CD4-positive, alpha-beta T cell treated with Interleukin-17A for 1 hour (primary cell): ENCODE results near the gene RPL7A.
"Not testable (repeated sequence)": the region's sequence is repeated elsewhere in the genome, so short reads cannot be mapped to it uniquely, and the experiment has no call there.

Source experiments
- DNase-seq: peaks from one replicate; pipeline ENCODE4 v3.0.0-alpha.2; 2020

The RPL7A gene

DNA sequence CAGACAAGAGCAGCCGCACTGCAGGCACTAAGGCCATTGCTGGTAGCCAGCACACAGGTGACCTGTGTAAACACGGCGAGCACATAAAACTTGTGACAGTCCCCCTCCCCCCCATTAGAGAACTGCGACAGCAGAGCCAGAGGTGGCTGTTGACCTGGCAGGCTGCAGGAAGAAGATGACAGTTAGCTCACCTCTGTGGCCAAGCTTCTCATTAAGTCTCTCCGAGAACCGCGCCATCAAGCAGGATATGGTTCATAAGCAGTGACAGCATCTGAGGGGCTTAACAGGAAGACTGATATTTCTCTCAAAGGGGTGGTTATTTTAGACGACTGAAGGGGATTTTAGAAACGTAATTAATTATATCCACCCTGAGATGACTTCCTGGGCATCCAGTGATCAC is 22.7 kb downstream of the RPL7A start:
- DNase-seq: peak; percentile 76

DNA sequence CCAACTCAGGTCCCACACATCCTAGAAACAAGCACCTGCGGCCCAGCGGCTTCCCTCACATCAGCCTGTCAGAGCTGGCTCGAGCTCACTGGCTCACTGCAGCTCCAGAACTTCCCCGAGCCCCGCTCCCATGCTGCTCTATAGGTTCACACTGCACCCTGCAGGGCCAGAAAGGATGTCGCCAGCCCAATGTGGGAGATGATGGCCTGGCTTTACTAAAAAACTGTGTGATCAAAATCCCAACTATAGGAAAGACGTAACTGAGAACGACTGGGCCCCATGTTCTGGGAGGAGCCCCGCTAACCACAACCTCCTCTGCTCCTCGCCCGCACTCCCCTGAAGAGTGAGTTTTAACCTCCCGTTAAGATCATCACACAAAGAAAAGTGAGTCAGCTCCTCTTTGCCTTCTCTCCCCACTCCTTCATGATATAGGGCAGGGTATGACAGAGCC is 23.3 kb downstream of the RPL7A start:
- DNase-seq: peak; percentile 79

DNA sequence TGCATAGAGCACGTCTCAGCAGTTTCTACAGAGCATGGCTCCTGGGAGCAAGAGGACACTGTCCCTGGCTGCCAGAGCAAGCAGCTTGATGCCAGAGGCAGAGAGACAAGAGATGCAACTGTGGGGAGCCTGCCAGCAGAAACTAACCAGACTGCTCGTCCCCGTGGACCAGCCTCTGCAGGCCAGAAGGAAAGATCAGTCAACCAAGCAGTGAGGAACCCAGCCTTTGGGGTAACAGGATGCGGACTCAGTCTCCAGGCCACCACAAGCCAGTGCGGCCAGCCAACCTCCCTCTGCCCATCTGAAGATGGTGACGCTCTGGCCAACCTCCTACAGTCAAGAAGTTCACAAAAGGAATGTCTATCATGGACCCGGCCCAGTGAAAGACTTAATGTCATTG is 24.1 kb downstream of the RPL7A start:
- no peak for DNase-seq

DNA sequence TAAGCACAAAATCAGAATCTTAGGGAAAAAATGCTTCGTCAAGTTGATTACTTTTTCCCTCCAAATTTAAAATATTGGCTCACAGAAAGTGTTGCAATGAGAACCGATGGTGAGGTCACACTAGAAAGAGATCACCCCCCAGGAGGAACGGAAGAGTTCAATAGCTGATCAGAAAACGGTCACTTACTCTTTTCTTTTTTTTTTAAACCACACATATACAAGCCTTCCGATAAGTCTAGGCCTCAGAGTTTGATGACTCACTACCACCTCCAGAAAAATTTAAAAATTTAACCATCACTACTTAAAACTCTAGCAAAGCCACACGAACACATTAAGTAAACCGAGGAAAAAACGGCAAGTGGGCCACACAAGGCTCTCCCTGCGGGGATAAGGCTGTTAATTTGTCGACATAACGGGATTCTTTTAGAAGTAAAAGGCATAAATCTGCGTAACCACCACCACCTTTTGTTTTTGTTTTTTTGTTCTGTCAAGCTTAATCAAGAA is 26.6 kb downstream of the RPL7A start:
- DNase-seq: peak; percentile 62

DNA sequence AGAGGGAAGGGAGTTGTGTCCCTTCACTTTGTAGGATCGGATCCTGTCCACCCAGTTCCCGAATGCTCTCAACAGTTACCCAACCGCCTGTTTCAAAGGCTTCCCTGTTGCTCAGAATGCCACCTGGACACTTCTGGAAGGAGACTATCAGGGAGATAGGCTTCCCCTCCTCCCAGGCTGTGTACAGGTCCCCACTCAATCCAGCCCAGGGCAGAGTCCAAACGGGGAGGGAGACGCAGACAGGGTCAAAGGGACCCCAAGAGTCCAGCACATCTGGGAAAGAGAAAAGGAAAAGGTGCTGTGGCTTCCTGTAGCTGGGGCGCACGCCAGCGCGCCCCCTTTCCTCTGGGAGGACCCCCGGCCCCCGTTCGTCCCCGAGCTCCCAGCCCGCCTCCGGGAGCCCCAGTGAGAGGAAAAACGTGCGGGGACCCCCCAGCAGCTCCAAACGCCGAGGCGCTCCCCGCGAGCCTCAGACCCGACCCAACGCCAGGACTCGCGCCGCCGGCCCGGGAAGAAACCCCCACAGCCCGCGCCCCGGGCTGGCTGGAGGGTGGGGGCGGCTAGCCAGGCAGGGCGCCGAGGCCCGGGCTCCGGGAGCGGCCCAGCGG is 27.2 kb downstream of the RPL7A start:
- DNase-seq: no peak

DNA sequence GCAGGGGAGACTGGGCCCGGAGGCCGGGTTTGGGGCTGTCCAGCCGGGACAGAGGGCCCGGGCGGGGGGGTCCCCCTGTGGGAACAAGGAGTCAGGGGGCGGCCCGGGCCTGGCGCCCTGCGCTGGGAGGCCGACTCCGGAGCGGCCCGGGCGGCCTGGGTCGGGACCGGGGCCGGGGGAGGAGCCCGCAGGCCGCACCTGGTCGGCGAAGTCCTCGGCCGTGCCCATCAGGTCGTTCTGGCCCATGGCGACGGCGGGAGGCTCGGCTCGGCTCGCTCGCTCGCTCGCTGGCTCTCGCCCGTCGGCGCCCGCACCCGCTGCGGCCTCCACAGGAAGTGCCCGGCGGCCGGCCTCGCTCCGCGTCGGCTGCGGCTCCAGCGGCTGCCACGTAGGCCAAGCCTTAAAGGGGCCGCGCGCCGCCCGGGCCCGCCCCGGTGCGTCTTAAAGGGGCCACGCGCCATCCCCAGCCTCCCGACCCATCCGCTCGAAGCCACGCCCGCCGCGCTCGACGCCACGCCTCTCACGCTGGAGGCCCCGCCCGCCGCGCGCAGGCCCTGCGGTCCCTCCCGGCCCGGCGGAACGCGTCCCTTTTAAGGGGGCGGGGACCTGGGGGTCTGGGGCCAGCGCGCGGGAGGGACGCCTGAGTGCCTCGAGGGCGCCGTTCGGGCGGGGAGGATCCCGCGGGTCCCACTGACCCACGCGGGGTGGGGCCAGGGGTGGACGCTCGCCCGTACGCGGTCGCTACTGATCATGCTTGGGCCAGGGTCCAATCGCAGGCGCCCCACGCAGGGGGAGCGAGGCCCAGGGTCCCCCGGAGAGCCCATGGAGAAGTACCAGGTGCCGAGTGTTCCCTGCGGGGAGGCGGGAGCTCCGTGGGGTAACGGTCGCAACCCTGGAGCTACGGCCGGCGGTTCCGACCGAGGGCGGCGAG is 28.0 kb downstream of the RPL7A start, which contains the start of the genes STKLD1 and SURF4:
Gene STKLD1, plus strand, starts transcription at position 643 of the 931 bp plus-strand sequence. Its CDS starts 108 bp downstream, at position 751.
Gene SURF4, minus strand, starts transcription at position 337 of the 931 bp plus-strand sequence. Its CDS starts 91 bp downstream, at position 246.
- peak; percentile 95 for DNase-seq

DNA sequence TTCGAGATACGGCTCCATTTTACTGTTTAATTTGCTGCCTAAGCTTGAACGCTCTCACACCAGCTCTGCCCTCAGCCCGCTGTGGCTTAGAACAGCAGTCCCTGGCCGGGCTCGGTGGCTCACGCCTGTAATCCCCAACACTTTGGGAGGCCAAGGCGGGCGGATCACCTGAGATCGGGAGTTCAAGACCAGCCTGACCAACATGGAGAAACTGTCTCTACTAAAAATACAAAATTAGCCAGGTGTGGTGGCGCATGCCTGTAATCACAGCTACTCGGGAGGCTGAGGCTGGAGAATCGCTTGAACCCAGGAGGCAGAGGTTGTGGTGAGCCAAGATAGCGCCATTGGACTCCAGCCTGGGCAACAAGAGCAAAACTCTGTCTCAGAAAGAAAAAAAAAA is 29.3 kb downstream of the RPL7A start:
- DNase-seq: not testable (repeated sequence)

DNA sequence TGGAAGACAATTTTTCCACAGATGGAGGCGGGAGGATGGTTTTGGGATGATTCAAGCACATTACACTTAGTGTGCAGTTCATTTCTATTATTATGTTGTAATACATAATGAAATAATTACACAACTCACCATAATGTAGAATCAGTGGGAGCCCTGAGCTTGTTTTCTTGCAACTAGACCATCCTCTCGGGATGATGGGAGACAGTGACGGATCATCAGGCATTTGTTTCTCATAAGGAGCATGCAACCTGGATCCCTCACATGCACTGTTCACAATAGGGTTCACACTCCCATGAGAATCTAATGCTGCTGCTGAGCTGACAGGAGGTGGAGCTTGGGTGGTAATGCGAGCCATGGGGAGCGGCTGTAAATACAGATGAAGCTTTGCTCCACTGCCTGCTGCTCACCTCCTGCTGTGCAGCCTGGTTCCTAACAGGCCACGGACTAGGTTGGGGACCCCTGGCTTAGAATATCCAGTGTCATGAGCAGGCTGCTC is 29.8 kb downstream of the RPL7A start:
- DNase-seq: no peak

DNA sequence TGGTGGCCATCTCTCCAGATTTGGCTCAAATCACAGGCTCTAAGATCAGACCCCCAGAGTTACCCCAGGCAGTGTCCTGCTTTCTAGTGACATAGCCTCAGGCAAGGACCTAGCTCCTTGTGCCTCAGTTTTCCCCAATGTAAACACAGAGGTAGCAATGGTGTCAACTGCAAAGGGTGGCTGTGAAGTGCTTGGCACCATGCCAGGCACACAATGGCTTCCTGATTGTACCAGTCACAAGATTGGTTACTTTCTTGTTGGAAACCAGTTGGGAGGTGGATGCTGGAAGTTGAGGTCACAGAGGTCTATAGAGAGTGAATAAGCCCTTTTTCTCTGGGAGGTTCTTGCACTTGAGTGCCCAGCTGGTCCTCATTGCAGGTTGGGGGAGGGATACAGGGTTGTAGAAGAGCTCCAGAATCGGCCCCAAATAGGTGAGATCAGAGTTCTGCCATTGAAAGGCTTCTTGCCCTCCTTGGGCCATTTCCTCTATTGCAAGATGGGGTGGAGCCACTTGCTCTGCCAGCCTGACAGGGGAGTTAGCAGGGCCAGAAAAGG is 30.5 kb downstream of the RPL7A start:
- DNase-seq: no peak

DNA sequence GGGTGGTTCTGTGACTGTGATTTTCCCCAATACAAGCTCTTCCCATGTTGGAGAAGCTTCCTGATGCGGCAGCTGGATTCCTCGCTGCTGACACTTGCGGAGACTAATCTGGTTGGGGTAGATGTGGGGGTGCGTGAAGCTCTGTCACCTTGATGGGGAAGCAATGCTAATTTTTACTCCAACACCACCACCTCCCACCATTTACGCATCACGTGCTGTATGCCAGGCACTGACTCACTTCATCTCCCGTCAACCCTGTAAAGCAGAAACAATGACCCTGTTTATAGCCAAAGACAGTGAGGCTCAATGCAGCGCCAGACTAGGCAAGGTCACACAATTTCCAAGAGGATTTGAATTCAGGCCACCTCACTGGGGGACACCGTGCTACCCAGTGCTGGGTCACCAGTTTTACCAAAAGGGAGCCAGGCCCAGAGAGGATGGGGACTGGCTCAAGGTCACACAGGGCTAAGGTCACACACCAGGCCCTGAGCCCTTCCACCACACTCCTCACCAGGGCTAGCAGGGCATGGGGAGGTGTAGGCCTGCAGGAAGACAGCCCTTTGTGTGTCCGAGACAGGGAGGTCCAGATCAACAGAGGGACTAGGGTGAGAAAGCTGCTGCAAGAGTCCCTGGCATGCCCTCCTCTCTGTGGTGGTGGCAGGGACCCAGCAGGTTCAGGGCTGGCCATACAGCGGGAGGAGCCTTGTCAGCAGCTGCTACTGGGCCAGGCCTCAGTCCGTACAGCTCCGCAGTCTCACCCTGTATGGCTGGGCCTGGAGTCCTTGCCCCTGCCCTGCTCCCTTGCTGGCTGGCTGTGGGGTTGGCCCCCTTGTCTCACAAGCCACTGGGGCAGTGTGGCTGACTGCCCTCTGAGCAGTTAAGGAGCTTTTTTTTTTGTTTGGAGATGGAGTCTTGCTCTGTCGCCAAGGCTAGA is 31.4 kb downstream of the RPL7A start:
- no peak for DNase-seq

DNA sequence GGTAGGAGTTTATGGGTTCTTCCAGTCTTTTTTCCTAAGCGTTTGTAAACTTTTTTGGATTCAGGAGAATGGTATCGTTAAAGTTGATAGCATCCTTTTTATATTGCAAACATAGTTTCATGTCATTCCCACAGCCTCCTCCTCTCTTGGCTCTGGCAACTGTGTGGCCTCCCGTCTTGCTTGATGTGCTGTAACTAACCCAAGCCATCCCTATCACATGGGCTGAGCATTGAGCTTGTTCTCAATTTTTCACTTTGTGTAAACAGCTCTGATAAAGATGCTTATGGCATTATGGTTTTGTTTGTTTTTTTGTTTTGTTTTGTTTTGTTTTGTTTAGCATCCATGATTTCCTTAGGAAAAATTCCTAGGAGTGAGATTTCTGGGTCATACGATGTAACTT is 32.7 kb downstream of the RPL7A start:
- DNase-seq: no peak

DNA sequence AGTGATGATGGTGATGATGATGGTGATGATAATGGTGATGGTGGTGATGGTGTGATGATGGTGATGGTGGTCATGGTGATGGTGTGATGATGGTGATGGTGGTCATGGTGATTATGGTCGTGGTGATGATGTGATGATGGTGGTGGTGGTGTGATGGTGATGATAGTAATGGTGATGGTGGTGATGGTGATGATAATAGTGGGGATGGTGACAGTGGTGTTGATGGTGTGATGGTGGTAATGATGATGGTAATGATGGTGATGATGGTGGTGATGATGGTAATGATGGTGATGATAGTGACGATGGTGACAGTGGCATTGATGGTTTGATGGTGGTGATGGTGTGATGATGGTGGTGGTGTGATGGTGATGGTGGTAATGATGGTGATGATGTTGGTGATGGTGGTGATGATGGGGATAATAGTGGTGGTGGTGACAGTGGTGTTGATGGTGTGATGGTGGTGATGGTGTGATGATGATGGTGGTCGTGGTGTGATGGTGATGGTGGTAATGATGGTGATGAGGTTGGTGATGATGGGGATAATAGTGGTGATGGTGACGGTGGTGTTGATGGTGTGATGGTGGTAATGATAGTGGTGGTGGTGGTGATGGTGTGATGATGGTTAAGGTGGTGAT is 34.6 kb downstream of the RPL7A start:
- no peak for DNase-seq

DNA sequence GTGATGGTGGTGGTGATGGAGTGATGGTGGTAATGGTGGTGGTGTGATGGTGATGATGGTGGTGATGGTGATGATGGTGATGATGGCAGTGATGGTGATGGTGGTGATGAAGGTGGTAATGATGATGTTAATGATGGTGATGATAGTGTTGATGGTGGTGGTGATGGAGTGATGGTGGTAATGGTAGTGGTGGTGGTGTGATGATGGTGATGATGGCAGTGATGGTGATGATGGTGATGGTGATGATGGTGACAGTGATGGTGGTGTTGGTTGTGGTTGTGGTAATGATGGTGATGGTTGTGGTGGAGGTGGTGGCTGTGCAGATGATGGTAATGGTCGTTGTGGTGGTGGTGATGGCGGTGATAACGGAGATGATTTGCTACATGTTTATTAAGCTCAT is 35.4 kb downstream of the RPL7A start:
- DNase-seq: no peak

DNA sequence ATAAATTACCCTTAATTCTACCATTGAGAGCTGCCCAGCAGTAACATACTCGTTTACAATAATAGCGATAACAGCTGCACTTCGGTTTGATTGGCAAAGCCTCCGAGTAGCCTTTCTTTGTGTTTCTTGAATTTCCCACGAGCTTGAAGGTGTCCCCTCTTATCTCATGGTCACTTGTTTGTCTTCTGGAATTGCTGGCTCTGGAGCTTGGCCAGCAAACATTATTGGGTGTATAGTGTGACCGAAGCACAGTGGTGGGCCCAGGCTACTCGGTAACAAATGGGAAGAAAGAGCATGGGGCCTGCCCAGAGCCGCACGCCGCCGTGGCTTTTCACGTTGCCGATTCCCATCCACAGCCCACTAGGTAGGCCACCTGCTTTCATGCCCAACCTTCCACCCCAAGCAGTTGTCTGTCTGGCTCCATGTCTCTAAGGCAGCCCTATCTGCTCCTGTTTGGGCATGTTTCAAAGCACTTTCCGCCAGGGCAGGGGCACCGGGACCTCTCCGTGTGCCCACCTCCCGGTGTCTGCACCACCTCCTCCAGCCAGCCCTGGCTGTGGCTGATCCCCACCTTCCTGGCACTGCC is 36.8 kb downstream of the RPL7A start:
- DNase-seq: no peak

DNA sequence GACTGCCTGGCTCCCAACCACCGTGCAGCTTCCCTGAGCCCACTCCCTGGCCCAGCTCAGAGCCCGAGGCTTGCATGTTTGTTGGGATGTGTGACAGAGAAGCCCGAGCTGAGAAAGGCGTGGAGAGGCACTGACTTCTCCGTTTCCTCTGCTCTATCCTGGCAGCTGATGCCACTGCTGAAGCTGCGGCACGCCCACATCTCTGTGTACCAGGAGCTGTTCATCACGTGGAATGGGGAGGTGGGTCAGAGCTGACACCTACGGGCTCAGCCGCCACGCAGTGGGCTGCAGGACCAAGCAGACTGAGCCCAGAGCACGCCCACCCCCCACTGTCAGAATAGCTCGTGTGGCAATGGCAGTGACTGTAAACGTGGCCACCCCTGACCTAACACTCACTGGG is 37.4 kb downstream of the RPL7A start:
- no peak for DNase-seq

DNA sequence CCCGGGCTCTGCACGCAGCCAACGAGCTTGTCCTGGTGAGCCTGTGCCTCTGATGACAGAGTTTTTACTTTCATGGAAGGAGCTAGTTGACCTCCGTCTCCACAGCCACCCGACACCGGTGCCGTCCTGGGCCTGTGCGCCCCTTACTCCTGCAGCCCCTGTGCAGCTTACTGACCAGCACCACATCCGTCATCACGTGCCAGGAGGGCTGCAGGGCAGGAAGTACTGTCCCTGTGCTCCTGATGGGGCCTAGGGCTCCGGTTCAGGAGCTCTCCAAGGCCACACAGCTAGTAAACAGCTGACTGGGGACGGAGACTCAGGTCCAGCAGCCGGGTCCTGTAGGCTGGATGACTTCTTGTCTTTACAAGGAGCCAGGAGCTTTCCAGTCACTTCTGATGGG is 38.3 kb downstream of the RPL7A start:
- no peak for DNase-seq

DNA sequence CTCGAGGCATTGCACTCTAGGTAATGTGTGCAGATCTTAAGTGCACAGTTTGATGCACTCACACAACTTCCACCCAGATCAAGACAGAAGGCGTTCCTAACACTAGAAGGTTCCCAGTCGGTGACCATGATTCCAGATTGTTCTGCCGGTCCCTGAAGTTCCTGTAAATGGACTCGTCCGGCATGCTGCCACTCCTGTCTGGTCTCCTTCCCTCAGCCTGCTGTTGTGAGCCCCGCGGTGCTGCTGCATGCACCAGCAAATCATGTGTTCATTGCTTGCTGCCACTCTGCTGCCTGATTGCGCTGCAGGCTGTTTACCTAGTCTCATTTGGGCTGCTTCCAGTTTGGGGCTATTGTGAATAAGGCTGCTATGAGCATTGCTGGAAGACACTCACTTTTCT is 39.7 kb downstream of the RPL7A start:
- no peak for DNase-seq

DNA sequence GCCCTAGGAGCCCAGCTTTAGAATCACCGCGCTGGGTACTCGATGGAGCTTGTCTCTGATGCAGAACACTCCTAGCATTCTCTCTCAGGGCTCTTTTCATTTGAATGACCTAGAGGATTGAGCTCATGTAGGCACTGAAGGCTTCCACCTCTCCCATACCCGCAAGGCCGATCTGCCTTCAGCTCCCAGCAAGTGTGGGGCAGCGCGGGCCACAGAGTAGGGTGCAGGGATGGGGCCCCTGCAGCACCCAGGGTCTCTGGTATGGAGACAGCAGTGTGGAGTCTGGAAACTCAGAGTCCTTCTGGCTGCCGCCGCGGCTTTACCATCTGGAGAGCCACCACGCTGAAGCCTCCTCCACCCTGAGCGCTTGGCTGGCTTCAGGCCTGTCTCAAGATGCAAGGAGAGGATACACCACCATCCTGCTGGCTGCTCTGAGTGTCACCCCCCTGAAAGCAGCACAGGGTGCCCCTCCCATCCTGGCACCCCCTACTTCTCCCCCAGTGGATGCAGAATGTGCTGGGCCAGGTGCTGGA is 41.1 kb downstream of the RPL7A start:
- DNase-seq: no peak

DNA sequence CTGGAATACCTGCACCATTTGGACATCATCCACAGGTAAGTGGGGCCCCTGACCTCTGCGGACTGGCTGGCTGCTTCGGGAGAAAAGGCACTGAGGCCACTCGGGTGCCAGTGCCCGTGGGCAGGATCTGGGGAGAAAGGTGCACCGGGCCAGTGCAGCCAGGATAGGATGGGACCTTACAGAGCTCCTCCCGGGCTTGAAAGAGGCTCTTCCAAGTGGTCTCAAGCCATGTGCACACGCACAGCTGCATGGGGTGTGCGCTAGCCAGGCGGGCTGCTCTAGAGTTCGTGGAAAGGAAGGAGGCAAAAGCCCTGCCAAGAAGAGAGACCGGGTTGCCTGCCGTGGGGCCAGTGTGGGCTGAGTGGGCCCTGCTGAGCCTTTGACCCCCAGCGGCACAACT is 41.5 kb downstream of the RPL7A start:
- DNase-seq: no peak

DNA sequence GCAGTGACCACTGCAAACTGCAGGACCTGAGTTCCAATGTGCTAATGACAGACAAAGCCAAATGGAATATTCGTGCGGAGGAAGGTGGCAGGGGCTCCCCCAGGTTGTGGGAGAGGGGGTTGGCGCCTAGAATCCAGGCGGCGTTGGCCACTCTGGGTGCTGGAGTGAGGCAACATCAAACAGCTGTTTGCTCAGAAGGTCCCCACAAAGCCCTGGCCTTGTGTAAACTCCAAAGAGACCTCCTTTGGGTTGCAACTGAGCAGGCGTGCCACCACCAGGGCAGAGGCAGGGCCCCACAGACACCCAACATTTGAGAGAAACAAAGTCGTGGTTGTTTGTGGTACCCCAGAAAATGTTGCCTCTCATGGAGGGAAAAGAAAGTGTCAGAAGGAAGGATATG is 42.7 kb downstream of the RPL7A start:
- DNase-seq: no peak

DNA sequence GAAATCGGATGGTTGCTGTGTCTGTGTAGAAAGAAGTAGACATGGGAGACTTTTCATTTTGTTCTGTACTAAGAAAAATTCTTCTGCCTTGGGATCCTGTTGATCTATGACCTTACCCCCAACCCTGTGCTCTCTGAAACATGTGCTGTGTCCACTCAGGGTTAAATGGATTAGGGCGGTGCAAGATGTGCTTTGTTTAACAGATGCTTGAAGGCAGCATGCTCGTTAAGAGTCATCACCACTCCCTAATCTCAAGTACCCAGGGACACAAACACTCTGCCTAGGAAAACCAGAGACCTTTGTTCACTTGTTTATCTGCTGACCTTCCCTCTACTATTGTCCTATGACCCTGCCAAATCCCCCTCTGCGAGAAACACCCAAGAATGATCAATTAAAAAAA is 43.4 kb downstream of the RPL7A start:
- not testable (repeated sequence) for DNase-seq
